ENCODE measurements around the gene AARS2. TPM values are rescaled to one million over a fixed set of nuclear protein-coding genes. Genes with fewer than 3 reads are reported as not detected.
"Not testable (repeated sequence)": the region's sequence is repeated elsewhere in the genome, so short reads cannot be mapped to it uniquely, and the experiment has no call there.

Gene AARS2
- total and polyA plus RNA-seq, 10 of the 15 experiments (the other 5 are each of a cell fraction or from before 2014, with no cell fraction given), result 0.71 to 18.3 (median 12.7) TPM

DNA sequence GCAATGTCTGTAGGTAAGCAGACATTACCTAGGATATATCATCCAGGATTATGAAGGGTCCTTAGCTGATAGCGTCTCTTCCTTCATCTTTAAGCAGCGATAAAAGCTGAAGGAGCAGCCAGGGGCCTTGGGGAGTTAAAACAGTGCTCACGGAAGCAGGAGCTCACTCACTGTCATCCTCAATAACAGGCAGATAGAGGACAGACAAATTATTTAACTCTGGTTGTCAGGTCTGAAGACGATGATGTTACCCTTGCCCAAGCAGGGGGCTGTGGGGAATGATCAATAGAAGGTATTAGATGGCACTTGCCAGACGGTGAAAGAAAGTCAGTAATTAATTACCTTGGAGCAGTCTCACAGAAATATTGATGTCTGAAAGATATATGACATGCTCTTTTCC lies 16.7 kb upstream of the AARS2 start:
- FAIRE-seq, result no peak
- CTCF ChIA-PET, result interaction anchor here (1.3 to 1.7 kb wide), 2 partner anchors 9 to 62 kb away, joined by 5 to 11 read pairs; no protein-coding TSS in a partner anchor
- no peaks in the 10 kb centered on the region for H3K4me1 ChIP-seq (ENCODE audit: control insufficient read depth, insufficient read depth, low read length)
- H3K9me3 ChIP-seq (replicated peaks; ENCODE audit: control insufficient read depth, insufficient read depth, low read length), result no peaks in the 10 kb centered on the region
- no peaks in the 10 kb centered on the region for H4K20me1 ChIP-seq (ENCODE audit: control insufficient read depth, insufficient read depth)
- DNase-seq (ENCODE audit: low read depth, low spot score), result no peak
- in situ Hi-C loops (cut with MboI), result no loop called here
- H3K36me3 ChIP-seq (ENCODE audit: control insufficient read depth in 2 of 2, insufficient read depth in 2 of 2, low read length in 1 of 2), result no peaks in the 10 kb centered on the region
- 45% methylated on average over 5 of the region's 5 CpGs for WGBS (ENCODE audit: insufficient coverage, insufficient replicate concordance, low lambda C conversion rate, missing lambda C conversion rate)
- no peak overlapping the region for H3K9ac ChIP-seq (ENCODE audit: control insufficient read depth, insufficient read depth, low read length)
- no peak for ATAC-seq
- H2AFZ ChIP-seq (ENCODE audit: control insufficient read depth, low read depth, low read length), result no peak overlapping the region
- TF ChIP-seq, protein P1, sequence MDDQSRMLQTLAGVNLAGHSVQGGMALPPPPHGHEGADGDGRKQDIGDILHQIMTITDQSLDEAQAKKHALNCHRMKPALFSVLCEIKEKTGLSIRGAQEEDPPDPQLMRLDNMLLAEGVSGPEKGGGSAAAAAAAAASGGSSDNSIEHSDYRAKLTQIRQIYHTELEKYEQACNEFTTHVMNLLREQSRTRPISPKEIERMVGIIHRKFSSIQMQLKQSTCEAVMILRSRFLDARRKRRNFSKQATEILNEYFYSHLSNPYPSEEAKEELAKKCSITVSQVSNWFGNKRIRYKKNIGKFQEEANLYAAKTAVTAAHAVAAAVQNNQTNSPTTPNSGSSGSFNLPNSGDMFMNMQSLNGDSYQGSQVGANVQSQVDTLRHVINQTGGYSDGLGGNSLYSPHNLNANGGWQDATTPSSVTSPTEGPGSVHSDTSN (IDR thresholded peaks at IDR 0.05; ENCODE audit: insufficient replicate concordance, low read depth, low read length), result no peak
- TF ChIP-seq ZBED1 (IDR thresholded peaks at IDR 0.05; ENCODE audit: borderline replicate concordance) (no peak), HCFC1 (IDR thresholded peaks at IDR 0.05; ENCODE audit: low read length) (no peak), FOS (IDR thresholded peaks at IDR 0.05; ENCODE audit: borderline replicate concordance, extremely low read depth, insufficient read length) (no peak), TCF3 (IDR thresholded peaks at IDR 0.05; ENCODE audit: borderline replicate concordance, insufficient read depth, low read depth, low read length) (no peak), PAX8 (IDR thresholded peaks at IDR 0.05) (no peak)
- TF ChIP-seq, protein P2, sequence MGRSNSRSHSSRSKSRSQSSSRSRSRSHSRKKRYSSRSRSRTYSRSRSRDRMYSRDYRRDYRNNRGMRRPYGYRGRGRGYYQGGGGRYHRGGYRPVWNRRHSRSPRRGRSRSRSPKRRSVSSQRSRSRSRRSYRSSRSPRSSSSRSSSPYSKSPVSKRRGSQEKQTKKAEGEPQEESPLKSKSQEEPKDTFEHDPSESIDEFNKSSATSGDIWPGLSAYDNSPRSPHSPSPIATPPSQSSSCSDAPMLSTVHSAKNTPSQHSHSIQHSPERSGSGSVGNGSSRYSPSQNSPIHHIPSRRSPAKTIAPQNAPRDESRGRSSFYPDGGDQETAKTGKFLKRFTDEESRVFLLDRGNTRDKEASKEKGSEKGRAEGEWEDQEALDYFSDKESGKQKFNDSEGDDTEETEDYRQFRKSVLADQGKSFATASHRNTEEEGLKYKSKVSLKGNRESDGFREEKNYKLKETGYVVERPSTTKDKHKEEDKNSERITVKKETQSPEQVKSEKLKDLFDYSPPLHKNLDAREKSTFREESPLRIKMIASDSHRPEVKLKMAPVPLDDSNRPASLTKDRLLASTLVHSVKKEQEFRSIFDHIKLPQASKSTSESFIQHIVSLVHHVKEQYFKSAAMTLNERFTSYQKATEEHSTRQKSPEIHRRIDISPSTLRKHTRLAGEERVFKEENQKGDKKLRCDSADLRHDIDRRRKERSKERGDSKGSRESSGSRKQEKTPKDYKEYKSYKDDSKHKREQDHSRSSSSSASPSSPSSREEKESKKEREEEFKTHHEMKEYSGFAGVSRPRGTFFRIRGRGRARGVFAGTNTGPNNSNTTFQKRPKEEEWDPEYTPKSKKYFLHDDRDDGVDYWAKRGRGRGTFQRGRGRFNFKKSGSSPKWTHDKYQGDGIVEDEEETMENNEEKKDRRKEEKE (IDR thresholded peaks at IDR 0.05), result no peak
- TF ChIP-seq, protein P3, sequence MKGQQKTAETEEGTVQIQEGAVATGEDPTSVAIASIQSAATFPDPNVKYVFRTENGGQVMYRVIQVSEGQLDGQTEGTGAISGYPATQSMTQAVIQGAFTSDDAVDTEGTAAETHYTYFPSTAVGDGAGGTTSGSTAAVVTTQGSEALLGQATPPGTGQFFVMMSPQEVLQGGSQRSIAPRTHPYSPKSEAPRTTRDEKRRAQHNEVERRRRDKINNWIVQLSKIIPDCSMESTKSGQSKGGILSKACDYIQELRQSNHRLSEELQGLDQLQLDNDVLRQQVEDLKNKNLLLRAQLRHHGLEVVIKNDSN (IDR thresholded peaks at IDR 0.05; ENCODE audit: borderline replicate concordance, extremely low read length, insufficient read depth, low read depth, low read length), result no peak
- no TSS peak for BruUV-seq (replicated peaks)
- RAD21 ChIA-PET (ENCODE audit: unreplicated experiment), result no interaction called here
- H3K27me3 ChIP-seq (replicated peaks in 1 of 2; ENCODE audit: control insufficient read depth in 2 of 2, insufficient read depth in 2 of 2, low read length in 1 of 2), result peaks cover 0 to 8% of the 10 kb centered on the region in 2 experiments; a peak in 3 of 4 replicates
- intact Hi-C loops (cut with micrococcal nuclease; ENCODE audit: unreplicated experiment), result no loop called here
- POLR2A ChIA-PET, result no interaction called here
- no peak overlapping the region for H3K27ac ChIP-seq (ENCODE audit: control insufficient read depth, insufficient read depth)
- H3K4me3 ChIP-seq, result no peak overlapping the region
- H3K4me2 ChIP-seq (ENCODE audit: control insufficient read depth, insufficient read depth), result no peak overlapping the region
- SMC1A ChIA-PET (ENCODE audit: uncharacterized antibody, unreplicated experiment), result no interaction called here
- no peaks in the 10 kb centered on the region for H3K79me2 ChIP-seq (ENCODE audit: control insufficient read depth, insufficient read depth, low read length)

DNA sequence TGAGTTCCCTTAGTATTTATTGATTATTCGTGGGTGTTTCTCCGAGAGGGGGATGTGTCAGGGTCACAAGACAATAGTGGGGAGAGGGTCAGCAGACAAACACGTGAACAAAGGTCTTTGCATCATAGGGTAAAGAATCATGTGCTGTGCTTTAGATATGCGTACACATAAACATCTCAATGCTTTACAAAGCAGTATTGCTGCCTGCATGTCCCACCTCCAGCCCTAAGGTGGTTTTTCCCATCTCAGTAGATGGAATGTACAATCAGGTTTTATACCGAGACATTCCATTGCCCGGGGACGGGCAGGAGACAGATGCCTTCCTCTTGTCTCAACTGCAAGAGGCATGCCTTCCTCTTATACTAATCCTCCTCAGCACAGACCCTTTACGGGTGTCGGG lies 15.1 kb upstream of the AARS2 start:
- FAIRE-seq; H3K4me2 ChIP-seq (ENCODE audit: control insufficient read depth, insufficient read depth); DNase-seq (ENCODE audit: low read depth, low spot score); CTCF ChIA-PET; H3K36me3 ChIP-seq (ENCODE audit: control insufficient read depth in 2 of 2, insufficient read depth in 2 of 2, low read length in 1 of 2); intact Hi-C loops (cut with micrococcal nuclease; ENCODE audit: unreplicated experiment); H3K9ac ChIP-seq (ENCODE audit: control insufficient read depth, insufficient read depth, low read length); H3K9me3 ChIP-seq (replicated peaks; ENCODE audit: control insufficient read depth, insufficient read depth, low read length); POLR2A ChIA-PET; SMC1A ChIA-PET (ENCODE audit: uncharacterized antibody, unreplicated experiment); H3K4me1 ChIP-seq (ENCODE audit: control insufficient read depth, insufficient read depth, low read length); BruUV-seq (replicated peaks); ATAC-seq; RAD21 ChIA-PET (ENCODE audit: unreplicated experiment); H3K27ac ChIP-seq (ENCODE audit: control insufficient read depth, insufficient read depth); H3K27me3 ChIP-seq (replicated peaks in 1 of 2; ENCODE audit: control insufficient read depth in 2 of 2, insufficient read depth in 2 of 2, low read length in 1 of 2); H2AFZ ChIP-seq (ENCODE audit: control insufficient read depth, low read depth, low read length); H3K79me2 ChIP-seq (ENCODE audit: control insufficient read depth, insufficient read depth, low read length); H3K4me3 ChIP-seq; H4K20me1 ChIP-seq (ENCODE audit: control insufficient read depth, insufficient read depth); in situ Hi-C loops (cut with MboI): not testable (repeated sequence)
- WGBS (ENCODE audit: insufficient coverage, insufficient replicate concordance, low lambda C conversion rate, missing lambda C conversion rate), result 8% methylated on average over 7 of the region's 9 CpGs
